ENCODE results near the gene VEGFB. TPM values are rescaled to one million over a fixed set of nuclear protein-coding genes. Genes with fewer than 3 reads are reported as not detected.

Gene VEGFB
- total RNA-seq, 2 donors = 42.6 to 57.1 TPM

Other genes starting within 250 kb of the VEGFB start
- 10 to 100 TPM; 58.2 to 74.3 TPM for gene OTUB1, start 248.1 kb upstream of the VEGFB start, total RNA-seq
- not detected for gene FLRT1, start 198.7 kb upstream of the VEGFB start, total RNA-seq
- 10 to 100 TPM; 20.0 to 23.3 TPM for gene MACROD1, start 68.5 kb upstream of the VEGFB start, total RNA-seq
- 100 to 1,000 TPM; 176 to 357 TPM for gene STIP1, start 48.4 kb upstream of the VEGFB start, total RNA-seq
- gene FERMT3, start 27.9 kb upstream of the VEGFB start, total RNA-seq = 10 to 100 TPM; 31.6 to 41.3 TPM
- 10 to 100 TPM; 21.0 to 33.0 TPM for gene TRPT1, start 8.4 kb upstream of the VEGFB start, total RNA-seq
- 10 to 100 TPM; 64.0 to 75.3 TPM for gene NUDT22, start 8.3 kb upstream of the VEGFB start, total RNA-seq
- gene DNAJC4, start 4.0 kb upstream of the VEGFB start, total RNA-seq = 10 to 100 TPM in 1 of 2 donors, 1 to 10 TPM in 1; 4.3 to 11.4 TPM
- gene FKBP2, start 6.5 kb downstream of the VEGFB start, total RNA-seq = 10 to 100 TPM; 28.2 to 57.3 TPM
- gene PPP1R14B, start 12.4 kb downstream of the VEGFB start, total RNA-seq = 100 to 1,000 TPM in 1 of 2 donors, 10 to 100 TPM in 1; 66.8 to 144 TPM
- gene PLCB3, start 16.9 kb downstream of the VEGFB start, total RNA-seq = 10 to 100 TPM; 20.0 to 28.0 TPM
- 10 to 100 TPM; 60.6 to 69.5 TPM for gene BAD, start 50.1 kb downstream of the VEGFB start, total RNA-seq
- 10 to 100 TPM; 16.0 to 21.7 TPM for gene GPR137, start 51.3 kb downstream of the VEGFB start, total RNA-seq
- under 1 TPM in 1 of 2 donors, not detected in 1; 0.34 TPM for gene KCNK4, start 56.7 kb downstream of the VEGFB start, total RNA-seq
- gene CATSPERZ, start 65.8 kb downstream of the VEGFB start, total RNA-seq = under 1 TPM; 0.34 to 0.67 TPM
- 10 to 100 TPM; 29.9 to 37.6 TPM for gene ESRRA, start 70.9 kb downstream of the VEGFB start, total RNA-seq
- gene TRMT112, start 83.0 kb downstream of the VEGFB start, total RNA-seq = 100 to 1,000 TPM; 121 to 195 TPM
- gene PRDX5, start 83.5 kb downstream of the VEGFB start, total RNA-seq = 100 to 1,000 TPM; 128 to 150 TPM
- 1 to 10 TPM; 2.1 to 2.7 TPM for gene CCDC88B, start 105.6 kb downstream of the VEGFB start, total RNA-seq
- 10 to 100 TPM; 48.6 to 50.2 TPM for gene RPS6KA4, start 124.6 kb downstream of the VEGFB start, total RNA-seq

All from melanocyte of skin (primary cell).